Body of pancreas (tissue), 4 donors: ENCODE data around the gene PEPD. TPM values are rescaled to one million over a fixed set of nuclear protein-coding genes. Genes with fewer than 3 reads are reported as not detected.
"Not testable (repeated sequence)": the region's sequence is repeated elsewhere in the genome, so short reads cannot be mapped to it uniquely, and the experiment has no call there.

Experiments
- ATAC-seq: fragments of 150-250 bp; one replicate; pipeline ENCODE4 v1.9.1; 2016
- DNase-seq, 4 donors: peaks; one replicate each; pipeline ENCODE4 v3.0.0-alpha.2; 2019
- H3K27ac ChIP-seq, 4 donors: fragments of 200-600 bp; sonication (generic); 1 replicate in 3 of 4; 2 replicates in 1 of 4; pipeline versions ENCODE4 v1.5.1 to v1.6.1; 2016 to 2019; ENCODE audit warnings: mild to moderate bottlenecking in 1 of 4, mixed read lengths in 1 of 4, moderate library complexity in 1 of 4
- H3K27me3 ChIP-seq, 2 donors: fragments of 200-600 bp; sonication (generic); one replicate each; pipeline ENCODE4 v1.6.0; 2016; ENCODE audit warnings: mild to moderate bottlenecking in 1 of 2
- H3K36me3 ChIP-seq, 2 donors: fragments of 200-600 bp; sonication (generic); replicated peaks in 1 of 2; 2 replicates each; pipeline ENCODE4 v1.5.1; 2016; ENCODE audit warnings: low read depth in 2 of 2; ENCODE audit not compliant: insufficient read depth in 1 of 2
- H3K4me1 ChIP-seq: fragments of 200-600 bp; sonication (generic); one replicate; pipeline ENCODE4 v1.6.0; 2016
- H3K4me3 ChIP-seq, 2 donors: fragments of 200-600 bp; sonication (generic); 1 replicate in 1 of 2; 2 replicates in 1 of 2; pipeline ENCODE4 v1.5.1; 2016 to 2019
- H3K9me3 ChIP-seq, 3 donors: fragments of 200-600 bp; sonication (generic); 1 replicate in 2 of 3; 2 replicates in 1 of 3; pipeline ENCODE4 v1.5.1; 2016
- POLR2A ChIP-seq, 3 donors: fragments of 450-650 bp; IDR thresholded peaks; one replicate each; pipeline ENCODE4 v1.6.1; 2016; ENCODE audit warnings: antibody characterized with exemption in 3 of 3, mild to moderate bottlenecking in 2 of 3
- WGBS, 2 donors: methylation state at CpG; one replicate each; pipeline ENCODE4 v1.1.5; 2017; 5-methylcytosine and 5-hydroxymethylcytosine counted together
- intact Hi-C: fragments of 100-400 bp; cut with DNase I; formaldehyde crosslinking; loops from one replicate; pipeline ENCODE4 v1.15.1; 2023
- total RNA-seq, 2 donors: library from RNA; depleted of rRNA; stranded (reverse); fragments of >200 nt; gene quantifications; one replicate each; pipeline ENCODE4 v1.1.0, GENCODE V29; 2016
- TF ChIP-seq, protein P1 (sequence below), 7 experiments: fragments of 450-650 bp in 4 of 7; fragments of 200-600 bp in 3 of 7; sonication (generic) in 3 of 7; IDR thresholded peaks; one replicate each; pipeline ENCODE4 v1.5.1; 2016 to 2019; ENCODE audit warnings: antibody characterized with exemption in 7 of 7

Gene PEPD
- total RNA-seq, 2 donors from 2014 or later: 33.2 to 54.7 TPM

DNA sequence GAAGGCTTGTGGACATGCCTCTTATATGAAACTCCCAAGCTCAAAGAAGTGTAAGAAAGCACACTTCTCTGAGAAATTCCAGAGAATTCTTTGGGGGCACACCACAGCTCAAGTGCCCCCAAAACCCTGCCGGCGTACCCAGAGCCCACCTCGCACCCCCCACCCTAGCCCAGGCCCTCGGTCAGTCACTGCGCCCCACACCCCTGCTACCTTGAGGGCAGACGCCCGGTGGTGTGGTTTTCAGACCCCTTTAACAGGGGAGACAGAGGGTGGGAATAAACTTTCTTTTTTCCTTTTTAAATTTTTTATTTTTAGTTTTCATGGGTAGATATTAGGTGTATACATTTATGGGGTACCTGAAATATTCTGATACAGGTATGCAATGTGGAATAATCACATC is 29.5 kb downstream of the PEPD start:
- no peaks in the 10 kb centered on the region for H3K36me3 ChIP-seq
- H3K4me3 ChIP-seq: no peak overlapping the region
- no peak for TF ChIP-seq POLR2A (IDR thresholded peaks at IDR 0.05)
- TF ChIP-seq, protein P1, sequence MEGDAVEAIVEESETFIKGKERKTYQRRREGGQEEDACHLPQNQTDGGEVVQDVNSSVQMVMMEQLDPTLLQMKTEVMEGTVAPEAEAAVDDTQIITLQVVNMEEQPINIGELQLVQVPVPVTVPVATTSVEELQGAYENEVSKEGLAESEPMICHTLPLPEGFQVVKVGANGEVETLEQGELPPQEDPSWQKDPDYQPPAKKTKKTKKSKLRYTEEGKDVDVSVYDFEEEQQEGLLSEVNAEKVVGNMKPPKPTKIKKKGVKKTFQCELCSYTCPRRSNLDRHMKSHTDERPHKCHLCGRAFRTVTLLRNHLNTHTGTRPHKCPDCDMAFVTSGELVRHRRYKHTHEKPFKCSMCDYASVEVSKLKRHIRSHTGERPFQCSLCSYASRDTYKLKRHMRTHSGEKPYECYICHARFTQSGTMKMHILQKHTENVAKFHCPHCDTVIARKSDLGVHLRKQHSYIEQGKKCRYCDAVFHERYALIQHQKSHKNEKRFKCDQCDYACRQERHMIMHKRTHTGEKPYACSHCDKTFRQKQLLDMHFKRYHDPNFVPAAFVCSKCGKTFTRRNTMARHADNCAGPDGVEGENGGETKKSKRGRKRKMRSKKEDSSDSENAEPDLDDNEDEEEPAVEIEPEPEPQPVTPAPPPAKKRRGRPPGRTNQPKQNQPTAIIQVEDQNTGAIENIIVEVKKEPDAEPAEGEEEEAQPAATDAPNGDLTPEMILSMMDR (IDR thresholded peaks at IDR 0.05): no peak
- 95 to 96% methylated on average over 7 of the region's 7 CpGs for WGBS, 2 donors
- H3K27ac ChIP-seq: no peak overlapping the region
- ATAC-seq: no peak
- no peaks in the 10 kb centered on the region for H3K4me1 ChIP-seq
- no peaks in the 10 kb centered on the region for H3K27me3 ChIP-seq
- DNase-seq: no peak
- intact Hi-C loops: no loop called here
- no peaks in the 10 kb centered on the region for H3K9me3 ChIP-seq

DNA sequence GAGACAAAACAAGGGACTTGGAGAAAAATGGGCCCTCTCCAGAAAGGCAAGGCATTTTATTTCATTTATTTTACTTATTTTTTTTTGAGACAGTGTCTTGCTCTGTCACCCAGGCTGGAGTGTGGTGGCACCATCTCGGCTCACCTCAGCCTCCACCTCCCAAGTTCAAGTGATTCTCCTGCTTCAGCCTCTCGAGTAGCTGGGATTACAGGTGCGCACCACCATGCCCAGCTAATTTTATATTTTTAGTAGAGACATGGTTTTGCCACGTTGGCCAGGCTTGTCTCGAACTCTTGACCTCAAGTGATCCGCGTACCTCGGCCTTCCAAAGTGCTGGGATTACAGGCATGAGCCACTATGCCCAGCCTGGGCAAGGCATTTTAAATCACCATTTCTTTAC is 31.0 kb downstream of the PEPD start:
- ATAC-seq, DNase-seq, H3K27ac ChIP-seq, H3K4me1 ChIP-seq, H3K36me3 ChIP-seq, intact Hi-C loops, H3K27me3 ChIP-seq, H3K9me3 ChIP-seq, H3K4me3 ChIP-seq: not testable (repeated sequence)
- 87 to 88% methylated on average over 8 of the region's 8 CpGs for WGBS, 2 donors

DNA sequence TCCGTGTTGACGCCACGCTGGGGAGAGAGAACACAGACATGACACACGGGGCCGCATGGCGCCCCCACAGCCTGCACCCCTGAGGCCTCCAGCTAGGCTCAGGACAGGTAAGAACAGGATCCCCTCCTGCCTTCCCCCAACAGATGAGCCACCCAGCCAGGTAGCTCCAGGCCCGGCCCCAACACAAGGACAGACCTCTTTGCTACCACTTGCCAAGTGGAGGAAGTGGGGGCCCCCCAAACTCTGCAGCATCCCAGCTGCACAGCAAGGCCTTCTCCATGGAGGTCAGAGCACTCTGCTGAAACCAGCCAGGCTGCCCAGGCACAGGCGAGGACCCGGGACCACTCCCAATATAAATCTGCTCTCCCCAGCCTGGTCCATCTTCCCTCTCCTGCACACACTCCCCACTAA is 31.5 kb downstream of the PEPD start:
- Histone ChIP-seq H3K36me3 (no peaks in the 10 kb centered on the region), H3K4me1 (no peaks in the 10 kb centered on the region), H3K27me3 (no peaks in the 10 kb centered on the region), H3K27ac (no peak overlapping the region), H3K4me3 (no peak overlapping the region), H3K9me3 (no peaks in the 10 kb centered on the region)
- no peak for DNase-seq
- TF ChIP-seq POLR2A (IDR thresholded peaks at IDR 0.05): no peak
- TF ChIP-seq, protein P1 (IDR thresholded peaks at IDR 0.05): no peak
- intact Hi-C loops: no loop called here
- no peak for ATAC-seq
- WGBS, 2 donors: 86 to 92% methylated on average over 5 to 9 of the region's 9 CpGs

DNA sequence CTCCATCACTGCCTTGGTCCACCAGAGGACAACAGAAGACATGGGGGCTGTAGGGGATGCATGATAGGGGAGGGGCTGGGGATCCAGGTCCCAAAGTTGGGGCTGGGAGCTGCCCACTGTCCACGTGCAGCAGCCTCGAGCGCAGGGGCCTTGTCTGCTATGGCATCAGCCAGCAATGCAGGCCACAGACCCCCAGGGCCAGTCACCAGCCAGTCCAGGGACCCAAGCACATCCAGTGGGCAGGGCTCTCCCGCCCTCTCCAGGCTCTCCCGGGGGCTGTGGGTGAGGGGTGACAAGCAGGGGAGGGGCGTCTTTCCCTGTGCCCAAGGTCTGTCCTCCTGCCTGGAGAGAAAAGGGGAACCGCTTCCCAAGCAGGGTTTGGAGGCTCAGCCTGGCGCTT is 32.8 kb downstream of the PEPD start:
- no peak for TF ChIP-seq POLR2A (IDR thresholded peaks at IDR 0.05)
- TF ChIP-seq, protein P1 (IDR thresholded peaks at IDR 0.05): no peak
- H3K27me3 ChIP-seq: no peaks in the 10 kb centered on the region
- peak in 1 of 4 donors; percentile 2 for DNase-seq
- H3K27ac ChIP-seq: no peak overlapping the region
- H3K36me3 ChIP-seq: no peaks in the 10 kb centered on the region
- no peaks in the 10 kb centered on the region for H3K9me3 ChIP-seq
- H3K4me1 ChIP-seq: no peaks in the 10 kb centered on the region
- intact Hi-C loops: no loop called here
- 88 to 94% methylated on average over 6 to 8 of the region's 8 CpGs for WGBS, 2 donors
- ATAC-seq: no peak
- no peak overlapping the region for H3K4me3 ChIP-seq

DNA sequence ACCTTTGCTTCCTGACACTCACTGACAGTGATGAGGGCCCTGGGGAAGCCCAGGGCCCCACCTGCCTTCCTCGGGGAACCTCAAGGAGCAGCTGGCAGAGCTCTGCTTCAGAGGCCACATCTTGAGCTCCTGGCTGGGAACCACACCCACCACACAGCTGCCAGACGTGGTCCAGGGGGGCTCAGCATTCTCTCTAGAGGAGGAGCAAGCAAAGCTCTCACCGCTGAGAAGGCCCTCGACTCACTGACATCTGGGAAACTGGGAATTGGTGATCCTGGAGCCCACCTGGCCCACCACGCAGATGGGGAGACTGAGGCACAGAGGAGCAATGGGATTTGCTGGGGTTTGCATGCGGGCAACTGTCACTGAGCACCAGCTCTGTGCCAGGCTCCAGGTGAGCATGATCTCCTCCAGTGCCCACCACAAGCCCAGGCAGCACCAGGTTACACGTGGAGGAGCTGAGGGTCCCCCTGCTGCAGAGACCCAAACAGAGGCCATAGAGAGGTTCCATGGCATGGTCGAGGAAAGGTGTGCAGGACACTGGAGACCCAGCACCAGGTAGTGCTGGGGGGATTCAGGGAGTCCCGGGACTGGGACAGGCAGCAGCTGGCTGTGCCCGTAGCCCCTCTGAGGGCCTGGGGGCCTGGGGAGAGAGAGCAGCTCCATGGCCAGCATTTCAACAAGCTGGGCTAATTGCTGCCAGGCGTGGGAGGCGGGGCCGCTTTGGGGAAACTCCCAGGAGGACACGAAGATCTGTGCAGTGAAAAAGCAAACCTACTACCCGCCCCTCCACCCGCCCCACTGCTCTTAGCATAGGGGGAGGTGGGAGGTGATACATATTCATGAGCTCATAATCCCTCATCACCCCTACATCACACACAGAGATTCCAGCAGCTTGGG is 33.4 kb downstream of the PEPD start:
- H3K4me1 ChIP-seq: no peaks in the 10 kb centered on the region
- H3K9me3 ChIP-seq: no peaks in the 10 kb centered on the region
- DNase-seq: no peak
- no peaks in the 10 kb centered on the region for H3K36me3 ChIP-seq
- TF ChIP-seq POLR2A (IDR thresholded peaks at IDR 0.05): no peak
- TF ChIP-seq, protein P1 (IDR thresholded peaks at IDR 0.05): no peak
- H3K4me3 ChIP-seq: no peak overlapping the region
- 77 to 92% methylated on average over 4 to 16 of the region's 16 CpGs for WGBS, 2 donors
- H3K27ac ChIP-seq: no peak overlapping the region
- no peak for ATAC-seq
- H3K27me3 ChIP-seq: no peaks in the 10 kb centered on the region
- intact Hi-C loops: no loop called here
